Central memory CD8-positive, alpha-beta T cell (primary cell): Measurements from ENCODE around the gene PAPPA2.

Experiments
- ATAC-seq: fragments of 150-1000 bp; cut with Tn5 transposase; replicated peaks from 2 replicates; pipeline ENCODE4 v1.10.0; 2022; ENCODE audit warnings: mild to moderate bottlenecking, moderate FRiP score, moderate number of reproducible peaks; ENCODE audit not compliant: poor library complexity, severe bottlenecking; ENCODE audit errors: extremely low read depth
- DNase-seq, 2 donors: peaks; one replicate each; pipeline ENCODE4 v3.0.0; 2021; ENCODE audit warnings: low spot score in 2 of 2
- H3K27ac Mint-ChIP-seq: one replicate; pipeline ENCODE4 v1.8.0; 2022; ENCODE audit warnings: low read depth, mild to moderate bottlenecking, moderate library complexity, mixed read lengths
- H3K27me3 Mint-ChIP-seq: one replicate; pipeline ENCODE4 v1.8.0; 2022; ENCODE audit warnings: mixed read lengths
- H3K36me3 Mint-ChIP-seq: one replicate; pipeline ENCODE4 v1.8.0; 2022; ENCODE audit warnings: mild to moderate bottlenecking, moderate library complexity, mixed read lengths; ENCODE audit not compliant: insufficient read depth
- H3K4me1 Mint-ChIP-seq: one replicate; pipeline ENCODE4 v1.8.0; 2022; ENCODE audit warnings: mixed read lengths
- H3K4me3 Mint-ChIP-seq: one replicate; pipeline ENCODE4 v1.8.0; 2022; ENCODE audit warnings: mild to moderate bottlenecking, moderate library complexity, mixed read lengths
- H3K9me3 Mint-ChIP-seq: one replicate; pipeline ENCODE4 v1.8.0; 2022; ENCODE audit warnings: mixed read lengths

Gene PAPPA2

GRCh38 chr1:176837708-176838107 lies 374.7 kb downstream of the PAPPA2 start:
- Mint-ChIP-seq H3K9me3 (peaks cover 6% of the 10 kb centered on the region), H3K27ac (no peak overlapping the region), H3K4me3 (no peak overlapping the region), H3K36me3 (no peaks in the 10 kb centered on the region), H3K4me1 (no peaks in the 10 kb centered on the region), H3K27me3 (no peaks in the 10 kb centered on the region)
- ATAC-seq (no peak), DNase-seq (no peak)

GRCh38 chr1:176838276-176838995 lies 375.5 kb downstream of the PAPPA2 start:
- Mint-ChIP-seq H3K36me3 (no peaks in the 10 kb centered on the region), H3K27ac (no peak overlapping the region), H3K9me3 (no peaks in the 10 kb centered on the region), H3K27me3 (no peaks in the 10 kb centered on the region), H3K4me3 (no peak overlapping the region), H3K4me1 (no peaks in the 10 kb centered on the region)
- no peak for DNase-seq
- no peak for ATAC-seq

- Mint-ChIP-seq H3K27me3 (no peaks in the 10 kb centered on the region), H3K4me3 (no peak overlapping the region), H3K36me3 (no peaks in the 10 kb centered on the region), H3K27ac (no peak overlapping the region), H3K4me1 (no peaks in the 10 kb centered on the region), H3K9me3 (no peaks in the 10 kb centered on the region)
- DNase-seq (no peak), ATAC-seq (no peak)
Measured at GRCh38 chr1:176839216-176839615, 376.2 kb downstream of the PAPPA2 start.

- no peak overlapping the region for H3K4me3 Mint-ChIP-seq
- no peaks in the 10 kb centered on the region for H3K9me3 Mint-ChIP-seq
- ATAC-seq: no peak
- no peaks in the 10 kb centered on the region for H3K4me1 Mint-ChIP-seq
- H3K27me3 Mint-ChIP-seq: no peaks in the 10 kb centered on the region
- DNase-seq: no peak
- no peaks in the 10 kb centered on the region for H3K36me3 Mint-ChIP-seq
- no peak overlapping the region for H3K27ac Mint-ChIP-seq
Measured at GRCh38 chr1:176841238-176841637, 378.3 kb downstream of the PAPPA2 start.

- no peak for DNase-seq
- no peaks in the 10 kb centered on the region for H3K27me3 Mint-ChIP-seq
- no peak overlapping the region for H3K27ac Mint-ChIP-seq
- no peak for ATAC-seq
- no peaks in the 10 kb centered on the region for H3K9me3 Mint-ChIP-seq
- no peaks in the 10 kb centered on the region for H3K36me3 Mint-ChIP-seq
- no peaks in the 10 kb centered on the region for H3K4me1 Mint-ChIP-seq
- H3K4me3 Mint-ChIP-seq: no peak overlapping the region
Measured at GRCh38 chr1:176843352-176844297, 380.6 kb downstream of the PAPPA2 start.

GRCh38 chr1:176847052-176847451 lies 384.1 kb downstream of the PAPPA2 start:
- DNase-seq (no peak), ATAC-seq (no peak)
- Mint-ChIP-seq H3K36me3 (no peaks in the 10 kb centered on the region), H3K4me3 (no peak overlapping the region), H3K9me3 (no peaks in the 10 kb centered on the region), H3K4me1 (no peaks in the 10 kb centered on the region), H3K27me3 (no peaks in the 10 kb centered on the region), H3K27ac (no peak overlapping the region)

- Mint-ChIP-seq H3K27me3 (no peaks in the 10 kb centered on the region), H3K27ac (no peak overlapping the region), H3K9me3 (no peaks in the 10 kb centered on the region), H3K4me3 (no peak overlapping the region), H3K4me1 (no peaks in the 10 kb centered on the region), H3K36me3 (no peaks in the 10 kb centered on the region)
- DNase-seq: no peak
- ATAC-seq: no peak
Measured at GRCh38 chr1:176849281-176849680, 386.3 kb downstream of the PAPPA2 start.

GRCh38 chr1:176850871-176851270 lies 387.9 kb downstream of the PAPPA2 start:
- Mint-ChIP-seq H3K27me3 (no peaks in the 10 kb centered on the region), H3K36me3 (no peaks in the 10 kb centered on the region)
- no peak for ATAC-seq

GRCh38 chr1:176852124-176852523 lies 389.1 kb downstream of the PAPPA2 start:
- Mint-ChIP-seq H3K4me1 (no peaks in the 10 kb centered on the region), H3K27me3 (no peaks in the 10 kb centered on the region), H3K4me3 (no peak overlapping the region), H3K36me3 (no peaks in the 10 kb centered on the region), H3K9me3 (no peaks in the 10 kb centered on the region), H3K27ac (no peak overlapping the region)
- DNase-seq (no peak), ATAC-seq (no peak)

More at GRCh38 chr1:176850871-176851270, 387.9 kb downstream of the PAPPA2 start:
- Mint-ChIP-seq H3K4me1 (no peaks in the 10 kb centered on the region), H3K27ac (no peak overlapping the region), H3K4me3 (no peak overlapping the region), H3K9me3 (no peaks in the 10 kb centered on the region)
- DNase-seq: no peak

- DNase-seq (no peak), ATAC-seq (no peak)
- H3K9me3 Mint-ChIP-seq: no peaks in the 10 kb centered on the region
- H3K36me3 Mint-ChIP-seq: no peaks in the 10 kb centered on the region
- no peaks in the 10 kb centered on the region for H3K4me1 Mint-ChIP-seq
- no peak overlapping the region for H3K27ac Mint-ChIP-seq
- H3K4me3 Mint-ChIP-seq: no peak overlapping the region
- H3K27me3 Mint-ChIP-seq: no peaks in the 10 kb centered on the region
Measured at GRCh38 chr1:176853503-176853902, 390.5 kb downstream of the PAPPA2 start.

- H3K27ac Mint-ChIP-seq: no peak overlapping the region
- no peaks in the 10 kb centered on the region for H3K27me3 Mint-ChIP-seq
- no peaks in the 10 kb centered on the region for H3K9me3 Mint-ChIP-seq
- no peak overlapping the region for H3K4me3 Mint-ChIP-seq
- no peak for ATAC-seq
- no peaks in the 10 kb centered on the region for H3K4me1 Mint-ChIP-seq
- H3K36me3 Mint-ChIP-seq: no peaks in the 10 kb centered on the region
- DNase-seq: no peak
Measured at GRCh38 chr1:176854121-176854520, 391.1 kb downstream of the PAPPA2 start.

- Mint-ChIP-seq H3K27me3 (no peaks in the 10 kb centered on the region), H3K4me3 (no peak overlapping the region), H3K9me3 (no peaks in the 10 kb centered on the region), H3K36me3 (no peaks in the 10 kb centered on the region), H3K27ac (no peak overlapping the region), H3K4me1 (no peaks in the 10 kb centered on the region)
- DNase-seq (no peak), ATAC-seq (no peak)
Measured at GRCh38 chr1:176854758-176855745, 392.1 kb downstream of the PAPPA2 start.
